GM18858 (cell line): Measurements from ENCODE around the gene TRIM36.

Source experiments
- ATAC-seq: cut with Tn5 transposase; IDR thresholded peaks from one replicate; pipeline ENCODE4 v1.9.1; 2021; ENCODE audit not compliant: unreplicated experiment

TRIM36 gene, protein sequence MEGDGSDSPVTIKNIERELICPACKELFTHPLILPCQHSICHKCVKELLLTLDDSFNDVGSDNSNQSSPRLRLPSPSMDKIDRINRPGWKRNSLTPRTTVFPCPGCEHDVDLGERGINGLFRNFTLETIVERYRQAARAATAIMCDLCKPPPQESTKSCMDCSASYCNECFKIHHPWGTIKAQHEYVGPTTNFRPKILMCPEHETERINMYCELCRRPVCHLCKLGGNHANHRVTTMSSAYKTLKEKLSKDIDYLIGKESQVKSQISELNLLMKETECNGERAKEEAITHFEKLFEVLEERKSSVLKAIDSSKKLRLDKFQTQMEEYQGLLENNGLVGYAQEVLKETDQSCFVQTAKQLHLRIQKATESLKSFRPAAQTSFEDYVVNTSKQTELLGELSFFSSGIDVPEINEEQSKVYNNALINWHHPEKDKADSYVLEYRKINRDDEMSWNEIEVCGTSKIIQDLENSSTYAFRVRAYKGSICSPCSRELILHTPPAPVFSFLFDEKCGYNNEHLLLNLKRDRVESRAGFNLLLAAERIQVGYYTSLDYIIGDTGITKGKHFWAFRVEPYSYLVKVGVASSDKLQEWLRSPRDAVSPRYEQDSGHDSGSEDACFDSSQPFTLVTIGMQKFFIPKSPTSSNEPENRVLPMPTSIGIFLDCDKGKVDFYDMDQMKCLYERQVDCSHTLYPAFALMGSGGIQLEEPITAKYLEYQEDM

DNA sequence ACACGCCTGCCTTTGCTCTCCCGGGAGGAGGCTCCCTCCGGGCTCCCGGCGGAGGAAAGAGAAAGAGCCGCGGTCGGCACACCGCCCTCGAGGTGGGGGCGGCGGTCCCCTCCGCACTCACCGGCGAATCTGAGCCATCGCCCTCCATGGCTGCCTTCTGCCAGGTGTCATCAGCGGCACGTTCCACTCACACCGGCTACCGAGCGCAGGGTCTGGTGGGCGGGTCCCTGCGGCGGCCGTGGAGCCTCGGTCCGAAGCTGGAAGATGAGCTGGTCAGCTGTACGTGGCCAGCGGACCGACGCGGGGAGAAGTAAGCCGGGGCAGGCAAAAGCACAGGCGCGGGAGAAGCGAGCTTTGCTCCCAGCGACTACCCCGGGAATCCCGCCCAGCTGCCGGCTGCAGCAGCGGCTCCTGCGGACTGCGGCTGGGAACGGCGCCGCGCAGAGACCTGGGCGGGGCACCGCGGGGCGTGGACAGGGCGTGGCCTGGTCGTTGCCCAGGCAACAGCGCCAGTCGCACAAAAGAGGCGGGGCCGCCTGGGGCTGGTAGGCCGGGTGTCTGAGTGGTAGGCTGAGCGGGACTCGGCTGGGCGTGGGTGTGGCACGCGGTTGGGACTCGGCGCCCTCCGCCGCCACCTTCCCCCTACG is at the start of gene TRIM36:
Gene TRIM36 (minus strand): TSS at position 422 of the 647 bp plus-strand sequence. CDS start 274 bp downstream, at position 148.
- ATAC-seq = peak; percentile 98

DNA sequence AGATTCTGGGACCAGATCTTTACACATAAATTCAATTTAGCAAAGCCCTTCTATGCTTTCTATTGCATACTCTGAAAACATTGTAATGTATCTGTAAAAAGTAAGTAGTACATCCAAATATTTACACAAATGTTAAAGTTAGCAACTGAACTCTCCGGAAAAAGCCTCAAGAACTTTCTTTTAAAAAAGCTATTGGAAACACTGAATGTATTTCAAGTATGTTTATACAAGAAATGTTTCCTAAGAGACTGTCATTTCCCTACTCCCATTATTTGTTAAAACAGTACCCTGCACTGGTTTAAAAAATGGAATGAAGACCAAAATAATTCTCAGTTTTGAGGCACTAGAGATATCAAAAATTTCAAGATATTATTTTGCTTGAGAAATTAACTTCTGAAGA is 44.8 kb upstream of the TRIM36 start:
- ATAC-seq = no peak

DNA sequence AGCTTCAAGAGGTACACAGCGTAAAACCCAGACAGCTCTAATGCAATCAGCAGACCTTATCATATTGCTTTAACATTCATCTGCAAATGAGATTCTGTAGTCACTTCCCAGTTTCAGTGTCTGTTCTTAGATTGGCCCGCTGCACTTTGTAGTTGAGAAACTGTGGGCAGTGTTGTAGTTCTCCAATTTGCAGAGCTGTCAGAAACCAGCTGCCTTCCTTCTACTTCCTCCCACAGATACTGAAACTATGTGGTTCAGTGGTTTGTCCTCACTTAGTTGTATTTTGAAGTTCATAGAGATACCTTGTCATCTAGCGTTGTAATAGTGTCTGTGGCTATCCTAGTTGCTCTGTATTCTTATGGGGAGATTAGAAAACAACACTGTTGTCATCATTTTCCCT is 39.6 kb upstream of the TRIM36 start:
- peak; percentile 99 for ATAC-seq

DNA sequence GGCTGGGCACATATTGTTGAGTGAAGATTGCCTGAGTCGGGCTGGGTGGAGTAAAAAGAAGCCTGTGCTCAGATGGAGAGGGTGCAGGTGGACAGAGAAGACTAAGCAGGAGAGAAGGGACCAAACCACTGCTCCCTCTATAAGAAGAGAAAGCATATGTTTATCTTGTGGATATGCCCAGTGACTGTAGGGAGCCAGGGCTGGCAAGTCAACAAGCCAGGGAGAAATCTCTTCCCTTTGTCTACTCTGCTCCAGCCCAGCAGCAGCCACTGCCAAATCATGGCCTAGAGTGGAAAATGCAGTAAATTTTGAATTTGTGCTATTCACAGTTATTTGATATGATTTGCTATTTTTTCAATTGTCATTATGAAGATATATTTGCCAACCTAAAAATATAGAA is 33.2 kb upstream of the TRIM36 start:
- ATAC-seq = no peak

DNA sequence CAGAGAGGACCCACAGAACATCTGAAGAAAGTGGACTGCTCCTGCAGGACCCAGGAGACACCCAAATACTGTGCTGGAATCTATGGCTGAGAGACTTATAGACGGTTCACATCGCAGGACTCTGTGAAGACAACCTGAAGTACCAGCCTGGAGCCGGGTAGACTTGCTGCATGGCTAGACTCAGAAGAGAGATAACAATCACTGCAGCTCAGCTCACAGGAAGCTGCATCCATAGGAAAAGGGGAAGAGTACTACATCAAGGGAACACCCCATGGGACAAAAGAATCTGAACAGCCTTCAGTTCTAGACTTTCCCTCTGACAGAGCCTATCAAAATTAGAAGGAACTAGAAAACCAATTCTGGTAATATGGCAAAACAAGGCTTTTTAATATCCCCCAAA is 26.5 kb upstream of the TRIM36 start:
- no peak for ATAC-seq

DNA sequence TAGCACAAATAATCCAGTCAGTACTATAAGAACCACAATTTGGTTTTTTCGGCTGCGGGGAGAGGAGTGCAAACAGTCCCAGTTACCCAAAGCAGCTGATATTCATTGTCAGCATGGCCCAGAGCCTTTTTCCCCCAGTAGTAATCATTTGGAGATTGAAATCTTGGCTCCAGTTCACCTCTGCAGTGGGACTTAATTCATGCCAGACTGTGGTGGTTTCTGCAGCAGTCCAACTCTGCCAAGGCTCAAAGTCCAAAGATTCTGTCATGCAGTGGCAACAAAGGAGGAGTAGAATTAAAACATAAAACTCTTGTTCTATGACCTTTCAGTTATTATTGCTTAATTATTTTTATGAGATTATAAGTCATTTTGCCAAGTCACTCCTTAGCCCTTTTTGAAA is 25.0 kb upstream of the TRIM36 start:
- ATAC-seq = no peak

DNA sequence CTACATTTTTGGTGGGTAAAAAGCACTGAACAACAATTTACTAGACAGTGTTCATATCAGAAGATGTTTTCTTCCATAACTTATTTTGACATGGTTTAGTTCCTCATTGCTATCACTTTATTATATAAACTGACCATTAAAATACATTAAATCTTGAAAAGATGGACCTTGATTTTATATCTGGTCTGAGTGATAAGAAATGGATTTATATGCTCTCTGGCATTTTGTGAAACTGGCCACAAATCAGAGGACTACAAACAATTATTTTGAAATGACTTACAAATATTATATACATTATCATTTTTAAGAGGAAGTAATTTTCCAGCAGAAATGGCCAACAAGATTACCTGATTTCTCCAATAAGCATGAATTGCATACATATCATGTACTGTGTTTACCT is 23.6 kb upstream of the TRIM36 start:
- no peak for ATAC-seq

DNA sequence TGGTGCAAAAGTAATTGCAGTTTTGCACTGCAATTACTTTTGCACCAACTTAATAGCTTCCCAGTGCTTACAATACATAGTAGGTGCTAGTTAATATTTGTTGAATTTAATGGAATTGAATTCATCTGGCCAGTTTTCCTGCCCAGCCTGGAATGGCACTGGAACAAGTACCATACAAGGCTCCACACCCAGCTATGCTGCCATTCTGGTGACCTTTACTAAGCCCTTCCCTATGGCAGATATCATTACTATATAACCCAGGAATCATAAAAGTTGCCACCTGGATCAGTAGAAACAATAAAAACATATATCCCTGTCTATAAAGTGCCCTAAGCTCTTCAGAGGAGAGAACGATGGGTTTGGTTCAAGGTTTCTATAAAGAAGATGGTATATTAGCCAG is 22.4 kb upstream of the TRIM36 start:
- no peak for ATAC-seq

DNA sequence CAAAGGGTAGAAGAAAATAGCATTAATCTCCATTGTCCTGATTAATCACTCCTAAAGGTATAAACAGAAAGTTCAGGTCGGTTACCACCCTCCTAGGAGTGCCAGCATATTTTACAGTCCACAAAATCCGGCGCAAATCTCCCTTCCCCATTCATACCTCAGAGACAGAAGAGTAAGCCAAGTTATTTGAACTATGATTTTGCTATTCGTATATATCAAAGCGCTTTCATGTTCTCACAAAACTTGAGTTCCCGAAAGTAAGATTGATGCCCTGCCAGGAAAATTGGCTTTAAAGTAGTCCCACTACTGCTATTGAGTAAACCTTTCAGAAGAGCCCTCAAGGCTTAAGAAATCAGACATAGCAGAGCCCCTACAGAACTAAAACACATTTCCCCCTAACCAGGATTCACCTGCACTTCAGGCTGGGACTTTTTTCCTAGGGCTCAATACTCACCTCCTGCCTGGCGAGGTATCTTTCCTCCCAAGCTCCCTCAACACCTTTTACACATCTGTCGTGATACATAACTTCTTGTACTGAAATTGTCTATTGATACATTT is 21.8 kb upstream of the TRIM36 start:
- ATAC-seq = no peak

DNA sequence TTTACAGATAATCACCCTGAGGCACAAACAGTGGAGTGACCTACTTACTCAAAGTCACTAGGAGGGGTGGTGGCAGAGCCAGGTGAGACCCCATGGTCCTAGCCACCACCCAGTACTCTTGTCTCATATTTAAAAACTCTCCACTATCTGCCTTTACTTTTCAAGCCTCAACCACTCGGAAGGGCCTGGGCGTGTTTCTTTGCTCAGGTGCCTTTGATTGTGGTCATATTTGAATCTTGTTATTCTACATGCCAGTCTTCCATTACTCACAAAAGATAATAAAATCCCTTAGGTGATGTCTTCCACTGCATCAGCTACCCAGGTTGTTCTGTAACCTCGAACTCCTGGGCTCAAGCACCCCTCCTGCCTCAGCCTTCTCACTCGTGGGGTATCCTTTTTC is 20.7 kb upstream of the TRIM36 start:
- ATAC-seq = no peak

DNA sequence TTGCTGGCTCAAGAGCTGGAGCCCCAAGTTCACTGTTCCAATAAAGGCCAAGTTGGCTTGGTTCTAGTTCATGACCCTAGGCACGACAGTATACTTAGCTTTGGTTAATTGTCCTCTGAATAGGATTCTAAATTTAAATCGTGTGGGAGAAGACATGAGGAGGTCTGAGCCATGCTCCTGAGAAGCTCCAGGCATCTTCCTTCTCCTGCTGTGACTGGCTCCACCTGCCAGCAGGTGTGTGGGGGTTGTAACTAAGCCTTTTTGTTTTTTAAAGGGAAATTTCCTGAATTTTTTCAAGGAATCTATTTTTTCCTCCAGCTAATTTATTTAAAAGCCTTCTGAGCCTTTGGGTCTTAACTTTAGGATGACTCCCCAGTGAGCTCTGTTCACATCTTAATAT is 20.2 kb upstream of the TRIM36 start:
- no peak for ATAC-seq

DNA sequence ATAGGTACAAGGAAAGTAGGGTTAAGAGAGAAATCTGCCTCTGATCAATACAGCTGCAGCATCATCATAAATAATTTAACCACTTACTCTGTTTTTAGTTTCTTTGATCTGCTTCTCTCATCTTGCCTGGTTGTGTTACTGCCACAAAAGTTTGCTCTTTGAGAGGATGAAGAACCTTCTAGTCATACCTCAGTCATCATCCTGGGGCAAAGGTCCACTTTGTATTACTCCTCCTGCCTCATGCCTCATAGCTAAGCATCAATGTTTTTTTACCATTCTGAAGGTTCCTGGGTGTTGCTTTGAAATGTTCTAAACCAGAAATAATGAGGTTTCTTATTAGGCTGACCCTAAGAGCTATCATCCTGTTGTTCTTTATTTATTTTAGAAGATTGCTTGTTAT is 17.1 kb upstream of the TRIM36 start:
- no peak for ATAC-seq

DNA sequence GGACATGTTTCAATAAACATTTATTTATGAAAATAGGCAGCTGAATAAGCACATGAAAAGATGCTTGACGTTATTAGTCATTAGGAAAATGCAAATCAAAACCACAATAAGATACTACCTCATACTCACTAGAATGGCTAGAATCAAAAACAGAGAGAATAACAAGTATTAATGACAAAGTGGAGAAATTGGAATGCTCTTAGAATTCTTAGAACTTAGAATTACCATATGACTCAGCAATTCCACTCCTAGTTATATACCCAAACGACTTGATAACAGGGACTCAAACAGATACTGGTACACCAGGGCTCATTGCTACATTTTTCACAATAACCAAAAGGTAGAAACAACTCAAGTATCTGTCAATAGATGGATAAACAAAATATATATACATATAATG is 15.1 kb upstream of the TRIM36 start:
- ATAC-seq = no peak

DNA sequence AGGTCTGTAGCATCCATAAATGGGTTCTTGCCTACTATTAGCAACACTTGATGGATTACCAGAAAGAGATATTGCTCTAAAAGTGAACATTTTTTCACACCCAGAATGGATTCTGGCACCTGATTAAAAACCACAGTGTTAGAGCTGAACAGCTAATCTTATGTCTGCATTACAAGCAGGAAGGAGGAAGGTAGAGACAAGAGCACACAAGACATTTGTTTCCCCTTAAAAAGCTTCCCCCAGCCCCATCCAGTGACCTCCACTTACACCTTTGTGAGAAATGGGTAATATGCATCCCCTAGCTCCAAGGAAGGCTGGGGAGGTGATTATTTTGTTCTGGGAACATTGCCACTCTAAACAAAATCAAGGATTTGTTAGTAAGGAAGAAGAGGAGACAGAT is 12.0 kb upstream of the TRIM36 start:
- ATAC-seq = no peak

DNA sequence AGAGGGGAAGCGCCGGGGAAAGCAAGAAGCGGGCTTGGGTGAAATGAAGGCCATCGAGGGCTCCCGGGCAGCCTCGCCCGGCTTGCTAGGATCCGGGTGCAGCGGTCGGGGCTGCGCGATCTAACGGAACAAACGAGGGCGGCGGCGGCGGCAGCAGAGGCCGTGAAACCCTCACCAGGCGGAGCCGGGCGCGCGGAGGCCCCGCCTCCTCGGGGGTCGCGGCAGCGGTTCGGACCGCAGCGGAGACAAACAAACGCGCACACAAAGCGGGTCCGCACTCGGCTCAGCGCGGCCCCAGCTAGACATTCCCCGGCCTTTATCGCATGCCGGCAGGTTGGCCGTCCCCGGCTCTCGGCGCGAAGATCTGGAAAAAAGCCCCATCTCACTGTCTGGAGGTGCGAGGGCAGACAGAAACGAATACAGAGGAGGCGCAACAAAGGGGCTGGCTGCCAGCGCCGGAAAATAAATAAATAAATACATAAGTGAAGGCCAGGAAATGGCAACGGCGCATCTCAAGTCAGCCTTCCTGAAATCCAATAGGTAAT is 10.5 kb upstream of the TRIM36 start:
- ATAC-seq = peak; percentile 42

DNA sequence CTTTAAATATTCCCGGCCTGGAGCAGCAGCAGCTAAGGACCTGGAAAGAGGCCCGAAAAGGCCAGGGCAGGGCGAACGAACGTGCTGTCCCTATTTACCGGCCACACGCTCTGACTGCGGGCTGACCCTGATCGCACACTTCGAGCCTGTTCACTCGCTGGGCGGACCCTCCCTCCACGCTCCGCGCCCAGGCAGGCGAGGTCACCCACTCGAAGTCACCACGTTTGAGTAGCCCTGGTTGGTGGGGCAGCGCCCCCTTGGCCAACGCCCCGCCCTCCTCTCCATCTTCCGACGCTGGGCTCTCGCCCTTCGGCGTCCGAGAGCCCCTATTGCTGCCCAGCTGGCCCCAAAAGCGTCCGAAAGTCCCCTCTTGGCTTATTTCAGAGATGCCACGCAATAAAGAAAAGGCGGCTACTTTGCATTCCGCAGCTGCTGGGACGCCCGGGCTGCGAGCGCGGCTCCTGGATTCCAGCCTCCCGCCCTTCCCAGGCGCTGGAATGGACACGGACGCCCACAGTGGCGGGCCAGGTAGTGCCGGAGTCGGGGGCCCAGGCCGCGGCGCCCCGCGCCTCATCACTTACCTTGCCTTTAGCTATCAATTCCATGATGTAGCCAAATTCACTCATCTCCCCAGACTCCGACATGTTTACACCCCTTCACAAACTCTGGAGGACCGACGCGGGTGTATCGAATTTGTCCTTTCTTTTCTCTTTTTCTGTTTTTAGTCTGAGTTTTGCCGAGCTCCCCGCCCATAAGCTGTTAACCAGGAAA is 9.9 kb upstream of the TRIM36 start:
- ATAC-seq = no peak

DNA sequence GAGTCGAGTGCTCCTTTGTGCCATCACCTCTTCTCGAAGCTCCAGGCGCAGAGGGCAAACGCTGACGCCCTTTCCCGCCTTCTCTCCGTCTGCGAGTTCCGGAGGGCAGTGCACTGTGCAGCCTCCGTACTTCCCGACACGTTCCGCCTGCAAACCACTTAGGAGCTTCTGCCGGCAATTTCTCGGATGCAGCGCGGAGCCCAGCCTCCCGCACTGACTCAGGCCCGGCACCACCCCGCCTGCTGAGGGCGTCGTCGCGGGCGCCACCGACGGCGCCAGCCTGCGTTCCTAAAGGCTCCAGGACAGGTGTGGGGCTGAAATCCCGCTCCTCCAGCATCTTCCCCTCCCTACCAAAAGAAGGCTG is 9.3 kb upstream of the TRIM36 start:
- no peak for ATAC-seq

DNA sequence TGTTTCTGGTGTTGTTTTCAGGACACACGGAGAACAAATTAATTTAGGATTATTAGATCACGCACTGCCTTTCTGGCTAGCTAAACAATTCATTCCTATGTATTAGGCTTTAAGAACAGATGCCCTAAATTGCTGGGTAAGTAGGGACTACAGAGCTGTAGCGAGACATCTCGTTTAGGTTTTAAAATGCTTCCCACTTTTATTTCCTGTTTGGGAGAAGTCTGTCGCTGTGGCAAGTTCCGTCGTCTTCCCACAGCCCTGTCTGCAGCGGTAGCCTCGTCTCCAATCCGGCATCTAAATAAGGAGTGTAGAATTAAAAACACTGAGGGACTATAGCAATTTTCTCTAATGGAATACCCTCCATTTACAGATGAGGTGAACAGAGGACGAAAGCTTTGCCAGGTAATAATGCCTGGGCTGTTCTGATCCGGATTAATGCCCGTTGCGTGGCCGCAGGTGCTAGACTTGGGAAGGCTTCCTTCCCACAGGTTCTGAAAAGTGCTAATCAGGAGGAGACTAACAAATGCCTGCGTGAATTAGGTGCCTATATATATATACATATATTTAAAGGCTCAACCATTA is 1.3 kb upstream of the TRIM36 start:
- ATAC-seq = no peak

DNA sequence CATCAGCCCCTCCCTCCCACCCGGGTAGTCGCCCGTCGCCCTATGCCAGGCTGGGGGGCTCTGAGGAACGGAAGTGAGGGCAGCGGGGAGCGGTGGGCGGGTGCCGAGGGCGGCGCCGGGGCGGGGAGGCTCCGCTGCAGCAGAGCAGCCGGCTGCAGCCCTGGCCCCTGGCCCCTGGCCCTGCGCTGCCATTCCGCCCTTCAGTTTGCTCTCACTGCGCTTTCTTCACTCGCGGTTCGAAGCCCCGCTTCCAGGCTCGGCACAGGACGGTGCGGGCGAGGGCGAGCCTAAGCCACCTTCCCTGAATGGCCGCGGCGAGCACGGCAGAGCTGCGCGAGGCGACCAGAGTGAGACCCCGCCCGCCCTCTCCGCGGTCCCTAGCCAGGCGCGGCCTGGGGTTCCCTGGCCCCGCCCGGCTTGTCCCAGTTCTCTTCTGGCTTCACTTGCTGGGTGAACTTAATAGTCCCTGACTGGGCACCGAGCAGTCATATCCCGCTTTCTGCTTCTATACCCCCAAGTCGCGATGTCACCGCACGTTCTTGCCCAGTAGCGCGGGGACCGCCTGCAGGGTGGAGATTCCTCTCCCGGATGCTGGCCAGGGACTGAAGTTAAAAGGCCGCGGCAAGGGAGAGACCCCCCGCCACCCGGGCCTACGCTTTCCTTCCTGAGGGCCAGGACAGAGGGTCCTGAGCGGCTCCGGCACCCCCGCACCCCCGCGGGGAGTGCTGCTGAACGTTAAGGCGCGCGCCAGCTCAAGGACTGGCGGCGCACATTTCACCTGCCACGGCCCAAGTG is 623 bp upstream of the TRIM36 start:
- peak; percentile 26 for ATAC-seq
